Activated CD8-positive, alpha-beta memory T cell treated with anti-CD3 and anti-CD28 coated beads, Interleukin-2, amount 50 U/mL, for 1 hour (primary cell): ENCODE measurements around the gene NCOA7.
"Not testable (repeated sequence)": the region's sequence is repeated elsewhere in the genome, so short reads cannot be mapped to it uniquely, and the experiment has no call there.

Experiments
- DNase-seq: peaks from one replicate; pipeline ENCODE4 v3.0.0-alpha.2; 2020; ENCODE audit errors: extremely low read depth

Gene NCOA7

GRCh38 chr6:125792680-125793079 lies 1.9 kb downstream of the NCOA7 start:
- no peak for DNase-seq

GRCh38 chr6:125793280-125793679 lies 2.5 kb downstream of the NCOA7 start:
- no peak for DNase-seq

GRCh38 chr6:125793863-125794262 lies 3.1 kb downstream of the NCOA7 start:
- DNase-seq: no peak

- DNase-seq: no peak
Observed at GRCh38 chr6:125794342-125795137, 3.8 kb downstream of the NCOA7 start.

GRCh38 chr6:125795301-125795700 lies 4.5 kb downstream of the NCOA7 start:
- no peak for DNase-seq

- no peak for DNase-seq
Observed at GRCh38 chr6:125797120-125797885, 6.5 kb downstream of the NCOA7 start.

GRCh38 chr6:125797886-125798444 lies 7.2 kb downstream of the NCOA7 start:
- DNase-seq: no peak

- no peak for DNase-seq
Observed at GRCh38 chr6:125798734-125799508, 8.2 kb downstream of the NCOA7 start.

GRCh38 chr6:125802383-125802782 lies 11.6 kb downstream of the NCOA7 start:
- DNase-seq: no peak

GRCh38 chr6:125802943-125803377 lies 12.2 kb downstream of the NCOA7 start:
- no peak for DNase-seq

- DNase-seq: no peak
Observed at GRCh38 chr6:125804264-125804663, 13.5 kb downstream of the NCOA7 start.

GRCh38 chr6:125804866-125805425 lies 14.2 kb downstream of the NCOA7 start:
- not testable (repeated sequence) for DNase-seq

- DNase-seq: no peak
Observed at GRCh38 chr6:125806813-125807212, 16.1 kb downstream of the NCOA7 start.

- no peak for DNase-seq
Observed at GRCh38 chr6:125807293-125807692, 16.5 kb downstream of the NCOA7 start.

GRCh38 chr6:125808060-125808459 lies 17.3 kb downstream of the NCOA7 start:
- DNase-seq: no peak

- DNase-seq: no peak
Observed at GRCh38 chr6:125808591-125808990, 17.8 kb downstream of the NCOA7 start.

GRCh38 chr6:125809570-125810170 lies 18.9 kb downstream of the NCOA7 start:
- no peak for DNase-seq

- no peak for DNase-seq
Observed at GRCh38 chr6:125810445-125810844, 19.7 kb downstream of the NCOA7 start.

GRCh38 chr6:125811259-125811658 lies 20.5 kb downstream of the NCOA7 start:
- no peak for DNase-seq

GRCh38 chr6:125812394-125813292 lies 21.9 kb downstream of the NCOA7 start:
- no peak for DNase-seq
